Stimulated activated CD4-positive, alpha-beta T cell treated with anti-CD3 and anti-CD28 coated beads, Interleukin-4, amount 100 ng/mL, for 4 hours (primary cell): ENCODE results near the gene MYD88.

Experiments used
- DNase-seq, 2 experiments: peaks; one replicate each; pipeline ENCODE4 v3.0.0-alpha.2; 2020

The MYD88 gene

DNA sequence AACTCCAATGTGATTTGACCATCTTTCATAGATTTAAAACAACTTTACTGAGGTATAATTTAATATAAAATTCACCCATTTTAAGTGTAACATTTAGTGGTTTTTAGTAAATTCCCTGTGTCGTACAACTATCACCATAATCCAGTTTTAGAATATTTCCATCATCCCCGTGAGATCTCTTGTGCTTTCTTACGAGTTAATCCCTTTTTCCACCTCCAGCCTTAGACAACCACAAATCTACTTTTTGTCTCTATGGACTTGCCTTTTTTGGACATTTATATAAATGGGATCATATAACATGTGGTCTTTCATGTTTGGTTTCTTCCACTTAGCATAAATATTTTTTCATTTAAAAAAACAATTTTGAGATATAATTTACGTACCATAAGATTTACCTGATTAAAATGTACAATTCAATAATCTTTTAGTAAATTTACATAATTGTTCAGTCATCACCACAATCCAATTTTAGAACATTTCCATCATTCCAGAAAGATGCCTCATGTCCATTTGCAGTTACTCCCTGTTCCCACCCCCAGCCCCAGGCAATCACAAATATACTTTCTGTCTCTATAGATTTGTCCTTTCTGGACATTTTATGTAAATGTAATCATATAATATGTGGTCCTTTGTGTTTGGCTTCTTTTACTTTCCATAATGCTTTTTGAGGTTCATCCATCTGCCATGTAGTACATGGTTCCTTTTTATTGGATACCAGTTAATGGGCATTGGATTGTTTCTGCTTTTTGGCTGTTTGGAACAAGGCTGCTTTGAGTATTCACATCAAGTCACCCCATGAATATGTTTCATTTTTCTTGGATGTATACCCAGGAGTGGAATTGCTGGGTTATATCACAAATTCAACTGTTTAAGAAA, 29.9 kb downstream of the MYD88 start:
- no peak for DNase-seq

DNA sequence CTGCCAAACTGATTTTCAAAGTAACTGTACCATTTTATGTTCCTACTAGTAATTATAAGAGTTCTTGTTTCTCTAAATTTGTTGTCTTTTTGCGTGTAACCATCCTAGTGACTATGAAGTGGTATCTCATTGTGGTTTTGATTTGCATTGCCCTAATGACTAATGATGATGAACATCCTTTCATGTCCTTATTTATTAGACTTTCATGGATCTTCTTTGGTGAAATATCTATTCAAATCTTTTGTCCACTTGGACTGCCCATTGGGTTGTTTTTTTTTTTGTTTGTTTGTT, 30.5 kb downstream of the MYD88 start:
- no peak for DNase-seq

DNA sequence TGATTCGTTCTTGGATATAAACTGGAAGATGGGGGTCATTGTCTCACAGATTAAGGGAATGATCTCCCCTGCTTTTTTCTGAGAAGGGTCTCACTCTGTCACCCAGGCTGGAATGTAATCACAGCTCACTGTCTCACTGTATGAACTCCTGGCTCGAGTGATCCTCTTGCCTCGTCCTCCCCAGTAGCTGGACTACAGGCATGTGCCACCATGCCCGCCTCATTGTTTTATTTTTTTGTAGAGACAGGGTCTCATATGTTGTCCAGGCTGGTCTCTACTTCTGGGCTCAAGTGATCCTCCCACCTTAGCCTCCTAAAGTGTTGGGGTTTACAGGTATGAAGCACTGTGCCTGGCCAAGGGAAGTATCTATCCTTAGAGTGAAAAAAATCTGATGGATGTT, 32.3 kb downstream of the MYD88 start:
- no peak for DNase-seq

DNA sequence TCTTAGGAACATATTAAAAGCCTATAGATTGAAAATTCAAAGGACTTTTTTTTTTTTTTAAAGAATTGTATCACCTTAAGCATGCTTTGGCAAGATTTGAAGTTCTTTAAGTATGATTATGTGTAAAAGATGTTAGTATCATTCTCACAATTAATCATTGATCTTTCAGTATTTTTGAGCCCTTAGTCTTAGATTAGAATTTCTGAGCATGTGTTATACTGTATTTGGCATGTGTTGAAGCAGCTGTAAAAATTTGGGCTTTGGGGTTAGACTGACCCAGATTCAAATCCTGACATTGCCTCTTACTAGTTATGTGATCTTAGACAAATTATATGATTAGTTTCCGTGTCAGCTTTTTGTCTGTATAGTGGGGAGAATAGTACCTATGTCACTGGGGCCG, 33.2 kb downstream of the MYD88 start:
- no peak for DNase-seq

DNA sequence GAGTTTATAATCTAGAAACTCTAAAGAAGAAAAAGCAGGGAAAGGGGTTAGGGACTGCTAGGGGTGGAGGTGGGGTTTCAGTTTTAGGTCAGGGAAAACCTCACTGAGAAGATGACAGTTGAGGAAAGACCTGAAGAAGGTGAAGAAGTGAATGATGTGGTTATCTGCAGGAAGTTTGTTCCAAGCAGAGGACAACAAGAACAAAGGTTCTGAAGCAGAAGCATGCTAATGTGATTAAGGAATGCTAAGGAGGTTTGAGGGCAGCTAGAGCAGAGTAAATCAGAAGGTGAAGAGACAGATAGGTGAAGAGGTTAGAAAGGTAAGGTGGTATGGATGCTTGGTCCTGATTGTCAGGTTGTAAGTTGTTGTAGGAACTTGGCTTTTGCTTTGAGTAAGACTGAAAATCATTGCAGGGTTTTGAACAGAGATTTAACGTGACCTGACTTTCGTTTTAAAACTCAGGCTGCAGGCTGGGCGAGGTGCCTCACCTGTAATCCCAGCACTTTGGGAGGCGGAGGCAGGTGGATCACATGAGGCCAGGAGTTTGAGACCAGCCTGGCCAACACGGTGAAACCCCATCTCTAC, 35.5 kb downstream of the MYD88 start:
- no peak for DNase-seq

DNA sequence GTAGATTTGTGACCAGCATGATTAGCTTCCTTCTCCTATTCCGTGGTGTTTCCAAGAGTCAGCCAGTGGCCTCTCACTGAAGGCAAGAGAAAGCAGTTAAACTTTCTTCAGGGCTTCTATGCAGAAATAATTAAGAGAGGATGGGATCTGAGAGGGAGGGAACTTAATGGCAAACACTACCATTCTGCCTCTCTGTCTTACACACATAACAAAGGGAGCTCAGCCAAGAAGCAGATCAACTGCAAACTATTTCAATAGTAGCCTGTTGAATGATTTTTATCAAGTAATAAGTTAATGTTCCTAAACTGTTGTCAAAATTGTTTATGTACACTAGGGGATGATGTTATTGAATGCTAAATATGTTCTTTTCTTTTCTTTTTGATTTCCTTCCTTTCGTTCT, 38.7 kb downstream of the MYD88 start:
- no peak for DNase-seq

DNA sequence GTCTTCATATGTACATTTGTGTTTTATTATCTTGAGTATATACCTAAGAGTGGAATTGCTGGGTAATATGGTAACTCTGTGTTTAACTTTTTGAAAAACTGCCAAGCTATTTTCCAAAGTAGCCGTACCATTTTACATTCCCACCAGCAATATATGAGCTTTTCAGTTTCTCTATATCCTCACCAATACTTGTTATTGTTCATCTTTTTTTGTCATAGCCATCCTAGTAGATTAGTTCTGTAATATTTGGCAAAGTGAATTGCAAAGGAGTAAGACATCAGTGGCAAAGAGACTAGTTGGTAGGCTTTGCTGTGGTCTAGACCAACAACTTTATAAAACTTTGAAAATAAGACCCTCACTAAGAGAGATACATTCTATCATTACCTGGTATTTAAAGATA, 48.3 kb downstream of the MYD88 start:
- DNase-seq: no peak

DNA sequence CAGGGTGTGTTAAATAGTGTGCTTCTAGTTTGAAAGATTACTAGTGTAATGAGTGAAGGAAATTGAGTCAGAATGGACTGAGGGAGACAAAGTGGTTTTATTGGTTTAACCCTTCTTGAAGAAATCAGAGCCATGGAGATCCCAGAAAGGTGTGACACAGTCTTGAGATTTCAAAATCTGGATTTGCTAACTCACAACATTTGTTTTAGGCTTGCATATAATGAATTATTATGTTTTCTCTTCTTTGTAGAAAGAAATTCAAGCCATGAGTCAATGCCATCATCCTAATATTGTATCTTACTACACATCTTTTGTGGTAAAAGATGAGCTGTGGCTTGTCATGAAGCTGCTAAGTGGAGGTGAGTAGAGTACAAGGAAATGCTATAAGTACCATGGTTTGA, 52.0 kb downstream of the MYD88 start:
- DNase-seq: no peak
